HG03135 (cell line): ENCODE results near the gene CDK11B.
A peak's percentile ranks its signal among the peaks of the same experiment; 100 is the strongest.
"Not testable (repeated sequence)": the region's sequence is repeated elsewhere in the genome, so short reads cannot be mapped to it uniquely, and the experiment has no call there.

Source experiments
- ATAC-seq: cut with Tn5 transposase; IDR thresholded peaks from one replicate; pipeline ENCODE4 v1.9.1; 2021; ENCODE audit warnings: mild to moderate bottlenecking, moderate library complexity; ENCODE audit not compliant: unreplicated experiment

CDK11B gene

GRCh38 chr1:1658583-1659549, at the start of gene CDK11B:
CDK11B (minus strand) TSS chr1:1659004; CDS start chr1:1657485, 1,519 bp downstream.
- peak; percentile 79 for ATAC-seq

DNA sequence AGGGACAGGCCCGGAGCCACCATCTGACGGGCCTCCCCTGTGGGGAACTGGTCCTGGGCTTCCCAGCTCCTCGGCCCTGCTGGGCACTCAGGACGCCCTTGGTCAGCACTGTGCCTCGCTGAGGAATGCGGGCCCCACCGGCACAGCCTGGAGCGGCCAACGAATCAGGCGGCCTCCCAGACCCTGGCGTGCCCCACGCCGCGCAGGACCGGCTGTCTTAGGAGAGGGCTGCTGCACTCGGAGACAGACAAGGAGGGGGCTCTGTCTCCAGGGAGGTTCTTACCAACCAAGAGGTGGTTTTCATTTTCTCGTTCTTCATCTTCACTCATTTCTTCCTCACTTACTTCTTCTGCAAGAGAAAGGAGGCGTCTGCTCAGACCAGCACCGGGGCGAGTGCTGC, 49.1 kb upstream of the CDK11B start:
- ATAC-seq, result not testable (repeated sequence)

- ATAC-seq, result not testable (repeated sequence)
Observed at GRCh38 chr1:1707241-1707640, 48.4 kb upstream of the CDK11B start.

- ATAC-seq, result not testable (repeated sequence)
Observed at GRCh38 chr1:1705623-1706022, 46.8 kb upstream of the CDK11B start.

- ATAC-seq, result not testable (repeated sequence)
Observed at GRCh38 chr1:1704284-1704957, 45.6 kb upstream of the CDK11B start.

DNA sequence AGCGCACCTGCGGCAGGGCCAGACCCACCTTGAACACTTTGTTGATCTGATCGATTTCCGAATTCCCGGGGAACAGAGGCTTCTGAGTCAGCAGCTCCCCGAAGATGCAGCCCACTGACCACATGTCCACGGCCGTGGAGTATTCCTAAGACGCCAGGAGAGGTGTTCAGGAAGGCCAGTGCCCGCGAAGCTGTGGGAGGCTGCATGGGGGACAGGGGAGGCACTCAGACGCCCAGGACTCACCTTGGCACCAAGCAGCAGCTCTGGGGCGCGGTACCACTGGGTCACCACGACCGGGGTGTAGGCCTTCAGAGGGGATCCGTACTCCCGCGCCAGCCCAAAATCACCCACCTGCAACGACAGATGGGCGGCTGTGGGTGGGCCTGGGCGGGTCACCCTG, 45.0 kb upstream of the CDK11B start:
- no peak for ATAC-seq

GRCh38 chr1:1702506-1702905, 43.7 kb upstream of the CDK11B start:
- ATAC-seq, result not testable (repeated sequence)

DNA sequence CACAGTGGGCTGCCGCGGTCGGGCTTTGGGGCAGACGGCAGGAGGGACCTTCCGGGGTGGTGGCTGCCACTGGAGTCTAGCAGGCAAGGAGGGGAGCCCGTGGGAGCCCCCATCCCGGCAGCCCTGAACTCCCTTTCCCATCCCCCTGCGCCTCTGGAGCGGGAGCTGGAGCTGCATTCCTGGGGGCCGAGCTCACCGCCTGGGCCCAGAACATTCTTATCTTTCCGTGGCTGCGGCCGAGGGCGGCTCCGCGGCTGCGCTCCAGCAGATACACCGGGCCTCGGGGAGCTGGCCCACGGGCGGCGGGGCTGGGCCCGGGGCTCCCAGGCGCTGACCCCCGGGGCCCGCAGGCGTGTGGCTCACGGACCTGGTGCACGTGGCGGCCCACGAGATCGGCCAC, 41.8 kb upstream of the CDK11B start:
- ATAC-seq, result not testable (repeated sequence)

- not testable (repeated sequence) for ATAC-seq
Observed at GRCh38 chr1:1700067-1700466, 41.3 kb upstream of the CDK11B start.

GRCh38 chr1:1699061-1699460, 40.3 kb upstream of the CDK11B start:
- ATAC-seq, result not testable (repeated sequence)

DNA sequence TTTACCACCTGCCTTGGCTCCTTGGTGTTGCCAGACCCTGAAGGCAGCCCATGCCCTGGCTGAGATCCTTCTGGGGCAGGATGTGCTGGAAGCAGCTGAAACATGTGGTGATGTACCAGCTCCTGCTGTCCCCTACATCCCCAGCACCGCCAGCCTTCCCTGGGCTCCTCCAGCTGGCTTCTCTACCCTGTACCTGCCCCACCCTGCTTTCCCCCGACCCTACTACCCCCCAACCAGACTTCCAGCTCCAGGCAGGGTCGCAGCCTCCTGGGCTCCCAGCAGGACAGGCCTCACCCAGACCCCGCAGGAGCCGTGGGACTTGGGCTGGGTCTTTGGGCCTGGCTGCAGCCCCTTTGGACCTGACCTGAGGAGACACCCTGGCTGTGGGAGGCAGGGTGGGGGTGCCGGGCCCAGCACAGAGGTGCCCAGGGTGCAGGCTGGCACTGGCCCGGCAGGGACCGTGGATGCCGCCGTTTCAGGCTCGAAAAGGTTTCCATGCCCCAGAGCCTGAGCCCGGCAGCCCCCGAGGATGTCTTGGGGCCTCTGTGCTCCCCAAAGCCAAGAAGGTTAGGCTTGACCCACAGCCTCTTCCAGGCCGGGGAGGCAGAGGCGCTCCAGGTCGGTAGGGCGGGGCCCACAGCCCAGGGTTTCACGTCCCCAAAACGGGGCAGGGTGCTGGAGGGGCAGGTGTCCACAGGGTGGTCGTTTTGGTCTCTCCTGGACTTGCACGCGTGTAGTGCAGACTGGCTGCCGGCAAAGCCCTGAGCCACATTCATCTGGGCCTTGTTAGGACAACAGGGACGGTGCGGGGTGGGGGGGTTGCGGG, 38.8 kb upstream of the CDK11B start:
- not testable (repeated sequence) for ATAC-seq

DNA sequence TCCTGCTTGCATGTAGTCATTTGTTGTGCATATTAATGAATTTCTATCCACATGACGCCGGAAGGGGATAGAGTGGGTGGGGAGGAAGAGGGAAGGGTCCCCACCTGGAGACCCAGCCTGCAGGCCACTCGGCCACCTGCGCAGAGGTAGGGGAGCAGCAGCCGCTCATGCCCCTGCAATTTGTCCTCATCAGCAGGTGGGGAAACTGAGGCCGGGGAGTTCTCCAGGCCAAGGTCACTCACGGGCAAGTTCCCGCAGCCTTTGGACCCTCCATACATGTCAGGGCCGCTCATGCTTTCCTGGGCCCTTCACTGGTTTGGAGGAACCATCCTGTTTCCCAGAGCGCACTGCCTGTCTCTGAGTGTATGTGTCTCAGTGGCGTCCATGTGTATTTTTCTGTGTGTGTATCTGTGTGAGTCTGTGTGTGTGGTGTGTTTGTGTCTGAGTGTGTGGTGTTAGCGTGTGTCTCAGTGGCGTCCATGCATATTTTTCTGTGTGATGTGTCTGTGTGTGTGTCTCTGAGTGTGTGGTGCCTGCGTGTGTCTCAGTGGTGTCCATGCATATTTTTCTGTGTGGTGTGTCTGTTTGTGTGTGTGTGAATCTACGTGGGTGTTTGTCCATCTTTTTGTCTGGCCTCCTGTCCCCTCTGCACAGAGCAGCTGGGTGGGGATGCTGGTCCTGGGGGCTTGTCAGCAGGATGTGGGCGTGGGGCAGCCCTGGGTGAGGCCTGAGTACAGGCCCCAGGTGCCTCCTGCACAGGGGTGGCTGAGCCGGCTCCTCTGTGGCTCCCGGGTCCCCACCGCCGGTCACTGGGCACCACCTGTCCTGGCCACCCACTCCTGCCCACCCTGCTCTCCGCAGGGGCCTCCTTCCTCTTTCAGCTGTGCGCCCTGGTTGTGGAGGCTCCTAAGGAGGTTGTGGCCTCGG, 37.9 kb upstream of the CDK11B start:
- ATAC-seq, result not testable (repeated sequence)

- peak; percentile 80 for ATAC-seq
Observed at GRCh38 chr1:1692714-1693647, 34.2 kb upstream of the CDK11B start, which contains the start of gene SLC35E2B. SLC35E2B (minus strand) TSS chr1:1692795; CDS start chr1:1676699, 16,096 bp downstream.

- ATAC-seq, result peak; percentile 38
Observed at GRCh38 chr1:1692324-1692713, 33.5 kb upstream of the CDK11B start.

- ATAC-seq, result not testable (repeated sequence)
Observed at GRCh38 chr1:1691443-1691842, 32.6 kb upstream of the CDK11B start.

- ATAC-seq, result not testable (repeated sequence)
Observed at GRCh38 chr1:1689526-1689925, 30.7 kb upstream of the CDK11B start.

DNA sequence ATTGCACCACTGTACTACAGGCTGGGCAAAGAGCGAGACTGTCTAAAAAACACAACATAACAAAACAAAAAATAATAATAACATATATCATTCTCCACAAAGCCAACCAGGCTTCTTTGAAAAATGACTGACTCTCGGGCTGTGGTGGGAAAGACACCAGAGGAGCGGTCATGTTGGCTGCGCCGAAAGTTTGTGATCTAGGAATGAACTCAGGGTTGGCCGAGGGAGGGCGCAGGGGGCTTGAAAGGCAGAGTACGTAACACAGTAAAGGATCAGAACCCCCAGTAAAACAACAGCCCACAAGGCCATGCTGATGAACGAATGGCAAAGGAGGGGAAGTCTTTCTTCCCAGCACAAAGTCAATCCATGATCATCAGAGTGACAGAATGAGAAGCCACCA, 29.0 kb upstream of the CDK11B start:
- ATAC-seq, result no peak

DNA sequence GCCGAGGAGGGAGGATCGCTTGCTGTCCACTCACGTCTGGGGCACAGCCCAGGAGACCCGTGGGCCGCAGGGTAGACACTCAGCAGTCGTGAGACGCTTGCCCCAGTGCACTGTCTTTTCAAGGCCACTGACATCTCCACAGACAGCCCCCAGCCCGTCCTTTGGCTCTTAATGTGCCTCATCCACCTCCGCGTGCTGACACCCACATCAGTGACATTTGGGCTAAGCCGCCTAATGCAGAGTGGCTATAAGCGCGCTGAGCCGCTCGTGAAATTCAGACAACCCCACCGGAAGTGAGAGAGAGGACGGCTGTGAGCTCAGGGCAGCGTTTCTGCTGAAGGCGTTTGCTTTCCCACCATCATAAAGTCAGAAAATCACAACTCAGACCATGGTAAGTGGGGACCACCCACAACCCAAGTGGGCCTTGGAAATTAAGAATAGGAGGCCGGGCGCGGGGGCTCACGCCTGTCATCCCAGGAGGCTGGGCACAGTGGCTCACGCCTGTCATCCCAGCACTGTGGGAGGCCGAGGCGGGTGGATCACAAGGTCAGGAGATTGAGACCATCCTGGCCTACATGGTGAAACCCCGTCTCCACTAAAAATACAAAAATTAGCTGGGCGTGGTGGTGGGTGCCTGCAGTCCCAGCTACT, 25.4 kb upstream of the CDK11B start:
- no peak for ATAC-seq
